Caco-2 (cell line): ENCODE results near the gene CCDC3. TPM values are rescaled to one million over a fixed set of nuclear protein-coding genes. Genes with fewer than 3 reads are reported as not detected.

Experiments
- BruUV-seq: library from RNA; stranded (reverse); fragments of 400-500 nt; replicated peaks from 2 replicates; lab custom pipeline; 2021; lab: Mats Ljungman, UMichigan
- CTCF ChIA-PET: fragments of 300-600 bp; sonication (Branson Sonifier 250); formaldehyde crosslinking; loops from one replicate; lab custom pipeline; 2022; ENCODE audit warnings: antibody characterized with exemption; lab: Charles Lee
- POLR2A ChIA-PET: fragments of 300-600 bp; sonication (Branson Sonifier 250); formaldehyde crosslinking; loops from one replicate; lab custom pipeline; 2022; ENCODE audit warnings: antibody characterized with exemption; lab: Charles Lee
- DNase-seq, 2 experiments: peaks; one replicate each; pipeline versions ENCODE4 v3.0.0 to v3.0.0-alpha.2; 2020 to 2022
- H3K27me3 ChIP-seq: replicated peaks from 2 replicates; pipeline ENCODE4 v1.6.0; 2011; ENCODE audit warnings: low read length; ENCODE audit not compliant: control insufficient read depth, insufficient read depth
- H3K36me3 ChIP-seq: 2 replicates; pipeline ENCODE4 v1.5.1; 2011; ENCODE audit warnings: low read length; ENCODE audit not compliant: control insufficient read depth, insufficient read depth
- H3K4me1 ChIP-seq: fragments of 250-450 bp; sonication (Bioruptor Pico); 2 replicates; pipeline ENCODE4 v1.5.1; 2020; ENCODE audit warnings: mild to moderate bottlenecking
- H3K4me3 ChIP-seq: 2 replicates; pipeline ENCODE4 v1.5.1; 2011; ENCODE audit warnings: low read depth, mild to moderate bottlenecking, control low read depth, low read length
- H3K9me3 ChIP-seq: fragments of 250-450 bp; sonication (Bioruptor Pico); 2 replicates; pipeline ENCODE4 v1.5.1; 2020; ENCODE audit warnings: mild to moderate bottlenecking, moderate library complexity
- H3K27ac Mint-ChIP-seq: one replicate; pipeline ENCODE4 v1.8.0; 2022; ENCODE audit warnings: mixed read lengths; ENCODE audit not compliant: unreplicated experiment
- H3K27me3 Mint-ChIP-seq: one replicate; pipeline ENCODE4 v1.8.0; 2022; ENCODE audit warnings: mixed read lengths; ENCODE audit not compliant: insufficient read depth, unreplicated experiment
- H3K36me3 Mint-ChIP-seq: one replicate; pipeline ENCODE4 v1.8.0; 2022; ENCODE audit warnings: mild to moderate bottlenecking, mixed read lengths; ENCODE audit not compliant: insufficient read depth, unreplicated experiment
- H3K4me1 Mint-ChIP-seq: one replicate; pipeline ENCODE4 v1.8.0; 2022; ENCODE audit warnings: low read depth, mixed read lengths; ENCODE audit not compliant: unreplicated experiment
- H3K4me3 Mint-ChIP-seq: one replicate; pipeline ENCODE4 v1.8.0; 2022; ENCODE audit warnings: mild to moderate bottlenecking, moderate library complexity, mixed read lengths; ENCODE audit not compliant: unreplicated experiment
- H3K9me3 Mint-ChIP-seq: one replicate; pipeline ENCODE4 v1.8.0; 2022; ENCODE audit warnings: mixed read lengths; ENCODE audit not compliant: unreplicated experiment
- intact Hi-C: fragments of 100-400 bp; cut with micrococcal nuclease; formaldehyde crosslinking; loops from one replicate; pipeline ENCODE4 v1.10.0; 2022; ENCODE audit not compliant: unreplicated experiment
- total RNA-seq: library from RNA; stranded (reverse); gene quantifications from 2 replicates; pipeline ENCODE4 v1.2.3, GENCODE V29; 2022
- TF ChIP-seq, protein P1 (sequence below), 2 experiments: fragments of 200-600 bp in 1 of 2; IDR thresholded peaks; 1 replicate in 1 of 2; 2 replicates in 1 of 2; pipeline versions ENCODE4 v1.5.1 to v1.8.0; 2011 to 2022; ENCODE audit warnings: antibody characterized with exemption in 1 of 2, control low read depth in 1 of 2, inconsistent platforms in 1 of 2, low read depth in 1 of 2, low read length in 1 of 2, mild to moderate bottlenecking in 1 of 2, moderate library complexity in 1 of 2; ENCODE audit not compliant: insufficient read depth in 1 of 2, severe bottlenecking in 1 of 2, unreplicated experiment in 1 of 2

CCDC3 gene
- total RNA-seq, 1 experiment from 2014 or later = 3.2 TPM

DNA sequence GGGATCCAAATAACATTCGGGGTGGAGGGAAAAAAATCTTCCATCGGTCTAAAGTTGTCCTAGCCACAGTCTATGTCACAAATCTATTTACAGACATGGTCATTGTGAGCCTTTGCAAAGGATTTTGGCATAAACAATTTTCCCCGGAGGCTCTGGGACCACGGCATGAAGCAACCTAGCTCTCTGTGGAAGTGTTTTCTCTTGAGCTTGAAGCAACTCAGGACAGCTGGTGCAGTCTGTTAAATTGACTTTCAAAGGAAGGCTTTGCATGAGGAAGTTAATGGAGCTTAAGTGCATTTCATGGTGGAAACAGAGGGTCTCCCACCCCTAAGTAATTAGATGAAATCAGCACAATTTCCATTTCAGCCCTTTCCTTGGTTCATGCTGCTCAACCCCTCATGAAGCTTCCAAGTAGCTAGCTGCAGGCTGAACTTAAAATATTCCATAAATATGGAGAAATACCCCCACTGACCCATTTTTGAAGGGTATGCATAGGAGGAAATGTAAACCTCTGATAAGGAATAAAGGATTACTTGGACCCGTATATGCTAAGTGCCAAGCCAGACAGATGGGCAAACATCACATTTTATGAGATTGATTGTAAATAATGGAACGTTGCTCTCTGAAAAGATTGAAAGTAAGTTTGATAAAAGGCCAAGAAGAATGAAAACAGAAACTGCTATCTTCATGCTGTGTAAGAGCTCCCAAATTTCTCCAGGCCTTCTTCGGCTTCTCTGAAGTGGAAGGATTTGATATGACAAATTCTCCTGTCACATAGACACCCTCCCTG lies 39.9 kb downstream of the CCDC3 start:
- H3K9me3 ChIP-seq = no peaks in the 10 kb centered on the region; the same call in 1 of the 2 replicates
- no peak overlapping the region for H3K27ac Mint-ChIP-seq
- peaks cover 20% of the 10 kb centered on the region for H3K4me1 ChIP-seq
- DNase-seq = no peak
- TF ChIP-seq, protein P1, sequence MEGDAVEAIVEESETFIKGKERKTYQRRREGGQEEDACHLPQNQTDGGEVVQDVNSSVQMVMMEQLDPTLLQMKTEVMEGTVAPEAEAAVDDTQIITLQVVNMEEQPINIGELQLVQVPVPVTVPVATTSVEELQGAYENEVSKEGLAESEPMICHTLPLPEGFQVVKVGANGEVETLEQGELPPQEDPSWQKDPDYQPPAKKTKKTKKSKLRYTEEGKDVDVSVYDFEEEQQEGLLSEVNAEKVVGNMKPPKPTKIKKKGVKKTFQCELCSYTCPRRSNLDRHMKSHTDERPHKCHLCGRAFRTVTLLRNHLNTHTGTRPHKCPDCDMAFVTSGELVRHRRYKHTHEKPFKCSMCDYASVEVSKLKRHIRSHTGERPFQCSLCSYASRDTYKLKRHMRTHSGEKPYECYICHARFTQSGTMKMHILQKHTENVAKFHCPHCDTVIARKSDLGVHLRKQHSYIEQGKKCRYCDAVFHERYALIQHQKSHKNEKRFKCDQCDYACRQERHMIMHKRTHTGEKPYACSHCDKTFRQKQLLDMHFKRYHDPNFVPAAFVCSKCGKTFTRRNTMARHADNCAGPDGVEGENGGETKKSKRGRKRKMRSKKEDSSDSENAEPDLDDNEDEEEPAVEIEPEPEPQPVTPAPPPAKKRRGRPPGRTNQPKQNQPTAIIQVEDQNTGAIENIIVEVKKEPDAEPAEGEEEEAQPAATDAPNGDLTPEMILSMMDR (IDR thresholded peaks at IDR 0.05; ENCODE audit: insufficient read depth in 1 of 2, low read depth in 1 of 2, low read length in 1 of 2, severe bottlenecking in 1 of 2, unreplicated experiment in 1 of 2) = no peak
- intact Hi-C loops = no loop called here
- no peaks in the 10 kb centered on the region for H3K36me3 Mint-ChIP-seq
- H3K27me3 Mint-ChIP-seq = no peaks in the 10 kb centered on the region
- POLR2A ChIA-PET = no interaction called here
- H3K4me1 Mint-ChIP-seq = peaks cover 8% of the 10 kb centered on the region
- H3K27me3 ChIP-seq = no peaks in the 10 kb centered on the region
- H3K4me3 ChIP-seq = no peak overlapping the region
- H3K9me3 Mint-ChIP-seq = no peaks in the 10 kb centered on the region
- no peaks in the 10 kb centered on the region for H3K36me3 ChIP-seq
- BruUV-seq = no TSS peak
- H3K4me3 Mint-ChIP-seq = no peak overlapping the region
- CTCF ChIA-PET = no interaction called here

DNA sequence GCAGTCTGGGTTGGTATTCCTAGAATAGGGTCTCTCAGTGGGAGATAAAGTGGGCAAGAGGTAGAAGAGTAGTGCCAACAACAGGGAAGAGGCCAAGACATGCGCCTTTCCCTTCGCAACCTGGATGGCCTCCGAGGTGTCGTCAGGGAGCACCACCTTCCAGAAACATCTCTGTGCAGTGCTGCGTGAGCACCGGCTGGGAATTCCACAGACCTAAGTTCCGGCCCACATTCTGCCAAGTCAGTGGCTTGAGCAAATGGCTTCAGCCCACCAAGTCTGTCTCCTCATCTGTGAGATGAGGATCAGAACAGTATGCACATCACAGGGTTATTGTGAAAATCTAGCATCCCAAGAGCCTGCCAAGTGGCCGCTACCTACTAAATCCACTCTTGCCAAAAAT lies 40.6 kb downstream of the CCDC3 start:
- H3K9me3 Mint-ChIP-seq = no peaks in the 10 kb centered on the region
- ChIA-PET CTCF (interaction anchor here (0.9 to 1.2 kb wide), 3 partner anchors 10 to 59 kb away, joined by 3 to 4 read pairs (median 3); no protein-coding TSS in a partner anchor), POLR2A (no interaction called here)
- H3K9me3 ChIP-seq = no peaks in the 10 kb centered on the region; the same call in 1 of the 2 replicates
- no peaks in the 10 kb centered on the region for H3K36me3 ChIP-seq
- TF ChIP-seq, protein P1 (IDR thresholded peaks at IDR 0.05; ENCODE audit: insufficient read depth in 1 of 2, low read depth in 1 of 2, low read length in 1 of 2, severe bottlenecking in 1 of 2, unreplicated experiment in 1 of 2) = no peak
- H3K4me1 Mint-ChIP-seq = peaks cover 8% of the 10 kb centered on the region
- DNase-seq = no peak
- no TSS peak for BruUV-seq
- peak overlapping the region; percentile 50 for H3K4me3 Mint-ChIP-seq
- no peak overlapping the region for H3K4me3 ChIP-seq
- no peaks in the 10 kb centered on the region for H3K27me3 ChIP-seq
- H3K36me3 Mint-ChIP-seq = no peaks in the 10 kb centered on the region
- peaks cover 20% of the 10 kb centered on the region for H3K4me1 ChIP-seq
- intact Hi-C loops = no loop called here
- no peak overlapping the region for H3K27ac Mint-ChIP-seq
- H3K27me3 Mint-ChIP-seq = no peaks in the 10 kb centered on the region

DNA sequence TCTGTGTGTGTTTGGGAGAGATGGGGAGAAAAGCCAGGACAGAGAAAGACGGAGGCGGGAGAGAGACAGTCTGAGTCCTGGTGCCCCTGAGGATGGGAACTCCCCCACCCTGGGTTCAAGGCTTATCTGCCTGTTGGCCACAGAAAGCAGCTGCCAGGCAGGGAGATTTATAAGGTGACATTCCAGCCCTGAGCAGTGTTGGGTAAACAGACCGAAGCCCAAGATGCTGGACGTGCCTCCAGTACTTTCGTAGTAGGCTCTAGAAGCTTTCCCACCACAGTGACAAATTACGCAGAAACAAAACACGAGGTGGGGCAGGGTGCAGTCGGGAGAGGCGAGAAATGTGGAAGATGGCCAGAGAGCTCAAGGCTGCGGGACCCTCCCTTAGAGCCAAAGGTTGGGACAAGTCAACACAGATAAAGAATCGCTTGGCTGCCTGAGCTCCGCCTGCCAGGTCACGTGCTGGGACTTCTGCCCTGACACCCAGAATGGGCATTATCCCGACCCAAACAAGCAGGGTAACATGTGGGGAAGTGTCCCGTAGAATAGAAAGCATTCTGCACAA lies 41.1 kb downstream of the CCDC3 start:
- no peaks in the 10 kb centered on the region for H3K36me3 Mint-ChIP-seq
- H3K4me1 ChIP-seq = peaks cover 20% of the 10 kb centered on the region
- intact Hi-C loops = no loop called here
- ChIA-PET CTCF (interaction anchor here (0.9 to 1.2 kb wide), 3 partner anchors 10 to 58 kb away, joined by 3 to 4 read pairs (median 3); no protein-coding TSS in a partner anchor), POLR2A (interaction anchor here (0.5 to 0.9 kb wide), 2 partner anchors 11 to 29 kb away, joined by 3 read pairs; no protein-coding TSS in a partner anchor)
- H3K27me3 Mint-ChIP-seq = no peaks in the 10 kb centered on the region
- H3K4me3 ChIP-seq = no peak overlapping the region
- H3K4me3 Mint-ChIP-seq = peak overlapping the region; percentile 50
- TF ChIP-seq, protein P1 (IDR thresholded peaks at IDR 0.05; ENCODE audit: insufficient read depth in 1 of 2, low read depth in 1 of 2, low read length in 1 of 2, severe bottlenecking in 1 of 2, unreplicated experiment in 1 of 2) = no peak
- peak; percentile 61 to 78 for DNase-seq
- BruUV-seq = no TSS peak
- H3K36me3 ChIP-seq = no peaks in the 10 kb centered on the region
- H3K9me3 Mint-ChIP-seq = no peaks in the 10 kb centered on the region
- H3K9me3 ChIP-seq = no peaks in the 10 kb centered on the region; the same call in 1 of the 2 replicates
- peak overlapping the region; percentile 36 for H3K27ac Mint-ChIP-seq
- peaks cover 8% of the 10 kb centered on the region for H3K4me1 Mint-ChIP-seq
- no peaks in the 10 kb centered on the region for H3K27me3 ChIP-seq
